Activated gamma-delta T cell (primary cell): ENCODE results near the gene TBXAS1.

Experiments
- DNase-seq: peaks from one replicate; lab custom pipeline; 2025; lab: John Stamatoyannopoulos, UW

The TBXAS1 gene

DNA sequence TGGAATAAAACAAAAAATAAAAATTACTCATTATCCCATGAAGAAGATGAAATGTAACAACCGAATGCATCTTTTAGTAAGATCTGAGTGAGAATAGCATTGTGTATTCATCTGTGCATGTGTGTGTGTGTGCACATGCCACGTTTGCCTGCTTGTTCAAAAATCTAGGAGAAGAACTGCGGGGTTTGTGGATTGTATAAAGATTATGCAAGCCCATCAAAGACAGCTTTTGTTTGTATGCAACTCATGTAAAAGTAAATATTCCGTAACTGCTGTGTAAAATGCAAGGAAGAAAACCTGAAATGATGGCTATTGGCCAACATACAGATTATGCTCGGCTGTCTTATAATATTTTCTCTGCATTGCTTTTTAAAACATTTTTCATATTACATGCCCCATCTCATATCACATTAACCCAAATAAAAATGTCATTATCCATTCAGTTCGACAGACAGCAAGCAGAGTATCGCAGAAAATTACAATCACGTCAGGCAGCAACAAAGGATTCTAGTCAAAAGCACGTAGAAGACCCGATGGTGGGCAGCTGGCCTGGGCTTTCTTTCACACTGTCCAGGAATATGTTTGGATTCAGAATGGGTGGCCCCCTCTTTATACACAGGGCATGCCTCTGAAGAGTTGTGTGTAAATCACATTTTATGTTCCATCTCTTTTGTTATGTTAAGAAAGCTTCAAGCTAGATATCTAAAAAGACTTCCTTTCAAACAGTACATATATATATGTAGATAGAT is 119.7 kb downstream of the TBXAS1 start:
- DNase-seq, result no peak

DNA sequence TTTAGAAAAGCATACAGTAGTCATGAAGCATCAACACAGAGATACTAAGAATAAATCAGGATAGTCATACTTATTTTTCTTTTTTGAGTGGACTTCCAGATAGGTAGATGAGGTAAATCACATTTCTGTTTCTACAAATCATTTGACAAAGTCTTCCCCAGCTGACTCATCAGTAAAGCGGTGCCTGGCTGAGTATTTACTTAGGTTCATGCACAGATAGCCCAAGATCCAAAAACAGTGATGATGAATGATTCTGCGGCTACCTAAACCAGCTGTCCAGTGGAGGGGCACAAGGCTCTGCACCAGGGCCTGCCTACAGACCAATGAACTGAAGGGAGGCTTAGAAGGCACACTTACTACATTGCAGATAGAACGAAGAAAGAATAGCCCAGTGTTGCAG is 120.6 kb downstream of the TBXAS1 start:
- no peak for DNase-seq

DNA sequence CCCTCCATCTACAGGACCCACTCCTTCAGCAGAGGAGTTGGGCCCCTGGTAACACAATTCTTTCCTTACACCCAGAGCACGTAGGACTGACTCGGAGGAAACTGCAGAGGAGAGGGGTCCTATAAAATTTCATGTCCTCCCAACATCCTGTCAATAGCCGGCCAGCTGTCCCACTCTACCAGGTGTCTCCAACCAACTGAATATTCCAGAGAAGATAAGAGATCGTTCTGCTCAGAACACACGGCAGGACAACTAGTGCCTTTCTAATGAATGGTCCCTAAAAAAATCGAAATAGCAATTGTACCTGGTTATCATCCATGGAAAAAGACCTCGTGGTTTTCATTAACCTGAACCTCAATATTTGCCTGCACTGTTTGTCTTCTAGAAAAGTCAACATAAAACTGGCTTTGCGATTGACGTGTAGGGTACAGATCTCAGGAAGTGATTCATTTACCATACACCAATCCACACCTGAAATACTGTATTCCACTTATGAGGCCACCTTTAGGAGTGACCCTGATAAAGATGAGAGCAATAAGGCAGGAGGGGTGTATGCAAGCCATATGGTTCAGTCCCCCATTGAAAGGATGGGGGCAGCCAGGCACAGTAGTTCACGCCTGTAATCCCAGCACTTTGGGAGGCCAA is 121.9 kb downstream of the TBXAS1 start:
- no peak for DNase-seq

DNA sequence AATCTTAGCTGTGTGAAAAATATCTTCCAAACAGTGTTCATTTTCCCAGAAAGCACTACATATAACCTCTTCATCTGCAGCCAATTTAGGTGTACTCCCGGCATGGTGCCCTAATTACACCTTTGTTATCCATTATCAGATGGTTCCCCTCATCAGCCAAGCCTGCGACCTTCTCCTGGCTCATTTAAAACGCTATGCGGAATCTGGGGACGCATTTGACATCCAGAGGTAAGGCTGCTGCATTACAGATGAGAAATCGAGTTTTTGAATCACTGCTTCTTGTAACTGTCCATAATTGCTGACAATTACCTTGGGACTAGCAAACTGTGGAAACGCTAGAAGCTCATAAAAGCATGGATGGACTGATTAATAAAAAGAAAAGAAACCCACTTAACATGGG is 124.2 kb downstream of the TBXAS1 start:
- no peak for DNase-seq

DNA sequence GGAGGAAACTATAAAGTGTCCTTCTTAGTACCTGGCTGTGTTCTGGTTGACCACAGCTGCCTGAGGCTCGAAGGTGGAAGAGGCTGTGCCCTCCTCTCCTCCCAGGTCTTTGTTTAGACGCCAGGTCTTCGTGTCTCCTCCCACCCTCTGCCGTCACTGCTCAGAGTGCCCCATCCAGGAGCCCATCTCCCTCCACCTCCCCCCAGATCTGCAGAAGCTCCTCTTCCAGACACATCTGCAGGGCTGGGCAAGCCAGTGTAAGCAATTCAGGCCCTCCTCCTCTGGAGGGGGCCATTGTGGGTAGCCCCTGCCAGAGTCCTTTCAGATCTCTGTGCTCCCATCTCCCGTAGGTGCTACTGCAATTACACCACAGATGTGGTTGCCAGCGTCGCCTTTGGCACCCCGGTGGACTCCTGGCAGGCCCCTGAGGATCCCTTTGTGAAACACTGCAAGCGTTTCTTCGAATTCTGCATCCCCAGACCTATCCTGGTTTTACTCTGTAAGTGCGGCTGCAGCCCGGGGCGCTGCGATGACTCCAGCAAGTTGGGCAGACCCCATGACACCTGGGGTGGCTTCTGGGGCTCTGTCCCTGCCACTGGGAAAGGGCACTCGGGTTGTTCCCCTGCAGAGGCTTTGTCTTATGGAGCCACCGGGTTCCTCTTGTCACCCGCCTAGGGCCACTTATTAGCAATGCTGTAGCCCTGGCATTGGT is 126.2 kb downstream of the TBXAS1 start:
- no peak for DNase-seq

DNA sequence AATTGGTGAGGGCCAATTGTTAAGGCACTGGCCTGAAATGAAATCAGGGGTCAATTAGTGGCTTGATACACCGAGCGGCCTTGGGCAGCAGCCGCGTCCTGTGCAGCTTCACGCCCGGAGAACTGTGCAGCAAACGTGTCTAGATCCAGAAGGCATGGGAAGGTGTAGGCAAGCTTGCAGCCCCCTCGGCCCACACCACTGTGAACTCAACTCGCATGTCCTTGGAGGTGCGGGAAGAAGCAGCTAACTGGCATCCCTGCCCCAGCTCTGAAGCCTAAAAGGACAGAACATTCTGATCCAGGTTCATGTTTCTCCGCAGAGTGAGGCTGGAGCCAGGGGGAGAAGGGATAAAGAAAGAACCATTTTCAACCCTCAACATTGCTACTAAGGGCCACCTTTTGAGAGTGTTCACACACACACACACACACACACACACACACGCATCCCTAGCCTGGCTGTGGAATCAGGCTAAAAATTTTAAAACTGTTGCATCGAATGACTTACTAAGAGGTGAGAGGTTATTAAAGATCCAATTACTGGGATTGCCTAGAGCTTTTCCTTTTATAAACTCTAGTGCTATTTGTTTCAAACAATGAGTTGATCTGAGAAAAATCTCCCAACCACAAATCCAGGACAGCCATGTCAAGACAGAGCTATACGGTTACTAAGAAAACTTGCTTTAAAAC is 129.7 kb downstream of the TBXAS1 start:
- DNase-seq, result no peak

DNA sequence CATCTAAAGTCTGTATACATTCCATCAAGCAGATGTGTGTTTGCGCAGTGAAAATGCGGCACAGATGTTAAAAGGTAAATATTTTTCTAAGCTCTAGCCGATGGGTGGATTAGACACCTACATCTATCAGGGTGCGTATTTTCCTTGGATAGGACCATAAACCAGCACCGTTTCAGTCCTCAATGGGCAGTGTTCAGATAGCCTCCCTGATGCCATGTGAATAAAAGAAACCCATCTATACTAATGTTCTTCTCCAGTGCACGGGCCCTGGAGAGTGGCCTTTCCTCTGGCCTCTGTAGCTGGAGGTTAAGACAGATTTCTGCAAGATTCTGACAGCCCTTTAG is 130.2 kb downstream of the TBXAS1 start:
- no peak for DNase-seq

DNA sequence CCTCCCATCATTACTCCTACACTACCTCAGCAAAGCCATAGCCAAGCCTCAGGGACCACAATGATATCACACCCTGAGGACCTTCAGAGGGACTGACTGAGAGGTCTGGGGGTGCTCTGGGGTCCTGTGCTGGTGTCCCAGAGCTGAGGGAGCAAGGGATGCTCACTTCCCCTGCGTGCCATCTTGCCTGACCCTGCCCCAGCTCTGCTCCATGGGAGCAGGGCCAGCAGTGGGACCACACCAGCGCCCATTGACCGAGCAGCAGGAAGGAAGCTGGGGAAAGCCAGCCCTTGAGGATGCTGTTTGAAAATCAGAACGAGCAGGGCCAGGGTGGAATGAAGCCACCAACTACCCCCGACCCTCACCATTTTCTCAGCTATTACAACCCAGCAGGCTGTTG is 130.7 kb downstream of the TBXAS1 start:
- DNase-seq, result no peak

DNA sequence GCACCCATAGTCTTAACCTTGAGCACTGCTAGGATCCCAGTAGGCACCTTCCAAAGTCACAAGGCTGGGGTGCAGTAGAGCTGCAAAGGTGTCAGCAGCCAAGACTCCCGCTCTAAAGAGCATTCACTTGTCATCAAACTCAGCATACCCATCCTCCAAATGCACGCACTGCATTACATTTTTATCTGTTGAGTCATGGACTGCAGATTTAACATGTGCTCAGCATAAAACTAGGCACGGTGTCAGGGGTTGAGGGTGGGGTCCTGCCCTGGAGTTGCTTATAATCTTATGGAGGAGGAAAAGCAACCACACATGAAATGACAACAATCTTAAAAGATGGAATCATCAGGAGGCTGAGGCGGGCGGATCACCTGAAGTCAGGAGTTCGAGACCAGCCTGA is 131.1 kb downstream of the TBXAS1 start:
- DNase-seq, result no peak

DNA sequence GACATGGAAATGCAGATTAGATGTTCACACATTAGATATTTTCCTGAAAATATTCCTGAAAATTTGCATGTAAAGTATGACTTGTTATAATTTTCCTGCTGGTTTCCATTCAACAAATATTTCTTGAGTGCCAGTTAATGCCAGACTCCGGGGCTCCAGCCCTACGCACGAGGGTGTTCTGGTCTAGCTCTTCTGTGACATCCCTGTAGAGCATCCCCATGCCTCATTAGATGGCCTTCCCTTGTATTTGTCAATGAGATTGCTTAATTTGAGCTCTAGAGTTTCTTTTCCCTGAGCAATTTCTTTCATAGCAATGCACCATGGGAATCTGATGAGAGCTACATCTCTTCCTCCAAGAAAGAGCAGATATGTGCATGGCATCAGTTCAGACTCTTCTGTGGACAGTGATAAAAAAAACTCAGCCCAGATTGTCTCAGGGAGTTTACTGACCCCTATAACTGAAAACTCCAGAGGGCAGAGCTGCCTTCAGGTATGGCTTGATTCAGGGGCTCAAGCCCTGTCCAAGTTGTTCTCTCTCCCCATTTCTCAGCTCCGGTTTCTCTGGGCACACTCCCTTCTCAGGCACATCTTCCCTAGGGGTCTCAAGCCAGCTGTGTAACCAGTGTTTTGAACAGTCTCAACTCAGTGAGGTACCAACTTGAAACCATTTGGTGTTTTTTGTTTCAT is 137.0 kb downstream of the TBXAS1 start:
- no peak for DNase-seq

DNA sequence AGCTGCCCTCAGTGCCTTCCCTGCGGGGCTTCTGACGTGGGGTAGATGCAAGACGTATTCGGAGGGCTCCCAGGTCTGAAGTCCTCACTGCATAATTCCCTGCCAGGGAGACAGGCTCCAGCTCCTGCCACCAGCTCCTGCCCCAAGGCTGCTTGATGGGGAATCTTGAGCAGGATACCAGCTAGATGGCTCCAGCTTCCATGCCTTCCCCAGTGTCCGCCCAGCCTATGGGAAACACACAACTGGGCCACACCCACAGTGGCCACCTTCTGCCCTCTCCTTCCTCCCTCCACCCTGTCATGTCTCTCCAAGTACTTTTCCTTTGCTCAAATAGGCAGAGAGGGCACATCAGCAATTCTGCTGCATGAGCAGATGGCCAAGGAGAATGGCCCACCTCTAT is 137.9 kb downstream of the TBXAS1 start:
- DNase-seq, result no peak

DNA sequence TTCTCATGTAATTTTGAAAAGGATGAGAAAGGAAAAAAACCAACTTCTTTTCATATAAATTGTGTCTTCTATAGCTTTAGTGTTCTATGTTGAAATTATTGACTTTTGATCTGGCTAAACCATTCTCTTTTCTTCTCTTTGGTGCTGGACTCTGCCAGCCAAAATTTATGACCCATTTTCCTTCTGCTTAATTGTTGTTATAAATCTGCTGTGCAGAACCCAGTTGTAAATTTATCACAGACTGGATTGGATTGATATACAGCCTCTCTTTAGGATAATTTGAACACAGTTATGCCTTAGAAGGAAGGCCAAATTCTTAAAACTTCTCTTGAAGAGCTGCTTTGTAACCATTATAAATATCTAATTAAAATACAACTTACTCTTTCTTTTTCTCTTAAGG is 139.9 kb downstream of the TBXAS1 start:
- DNase-seq, result no peak

DNA sequence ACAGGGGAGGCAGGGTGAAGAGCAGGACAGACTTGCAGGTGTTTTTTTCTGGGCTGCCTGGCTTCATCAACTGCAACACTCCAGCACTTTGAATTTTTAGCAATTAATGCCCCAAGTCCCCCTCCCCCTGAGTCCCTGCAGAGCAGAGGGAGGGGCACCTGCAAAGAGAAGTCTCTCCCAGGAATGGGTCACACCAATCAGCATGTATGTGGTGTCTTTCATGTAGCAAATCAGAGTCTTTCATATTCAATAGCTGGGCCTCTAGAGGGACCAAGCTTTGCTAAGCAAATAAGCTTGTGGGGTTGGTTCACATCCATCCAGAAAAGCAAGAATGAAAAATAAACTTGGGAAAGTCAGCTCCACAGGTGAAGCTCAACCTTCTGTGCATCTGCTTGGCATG is 143.0 kb downstream of the TBXAS1 start:
- no peak for DNase-seq

DNA sequence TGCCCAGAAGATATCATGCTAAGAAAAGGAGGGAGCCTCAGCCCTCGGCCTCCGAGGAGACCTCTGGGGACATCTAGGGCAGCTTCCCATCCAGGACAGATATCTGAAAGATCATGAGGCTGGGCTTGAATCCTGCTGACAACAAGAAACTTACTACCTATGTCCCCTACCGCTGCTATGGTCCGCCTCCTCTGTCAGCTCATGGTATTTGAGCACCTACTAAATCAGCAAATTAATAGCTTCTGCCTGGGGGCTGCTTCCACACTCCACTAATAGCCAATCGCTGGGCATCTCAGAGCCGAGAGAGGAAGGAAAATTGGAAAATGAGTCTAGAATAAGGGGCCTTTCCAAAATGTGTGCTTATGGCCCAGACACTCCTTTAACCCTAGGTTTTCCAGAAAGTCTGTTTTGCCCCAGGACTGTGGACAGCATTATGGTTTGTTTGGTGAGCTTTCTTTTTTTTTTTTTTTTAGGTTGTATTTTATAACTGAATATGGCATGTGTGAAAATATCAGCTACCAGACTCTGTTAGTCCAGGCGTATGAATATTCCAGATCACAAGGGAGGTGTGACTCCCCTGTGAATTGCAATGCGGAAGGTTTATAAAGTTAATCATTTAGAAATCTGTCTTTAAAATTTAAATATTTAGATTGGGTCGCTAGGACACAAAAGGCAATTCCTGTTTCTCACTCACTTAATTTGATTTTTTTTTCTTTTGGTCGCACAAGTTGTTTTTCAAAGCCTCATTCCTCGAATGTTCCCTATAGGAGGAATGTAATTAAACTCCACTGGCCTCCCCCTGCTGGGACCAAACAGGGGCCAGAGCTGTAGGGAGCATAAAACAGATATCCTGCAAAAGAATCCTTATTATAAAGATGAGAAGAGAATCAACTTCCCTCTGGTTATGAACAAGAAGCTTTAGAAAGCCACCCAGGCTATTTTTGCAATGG is 144.3 kb downstream of the TBXAS1 start:
- DNase-seq, result no peak

DNA sequence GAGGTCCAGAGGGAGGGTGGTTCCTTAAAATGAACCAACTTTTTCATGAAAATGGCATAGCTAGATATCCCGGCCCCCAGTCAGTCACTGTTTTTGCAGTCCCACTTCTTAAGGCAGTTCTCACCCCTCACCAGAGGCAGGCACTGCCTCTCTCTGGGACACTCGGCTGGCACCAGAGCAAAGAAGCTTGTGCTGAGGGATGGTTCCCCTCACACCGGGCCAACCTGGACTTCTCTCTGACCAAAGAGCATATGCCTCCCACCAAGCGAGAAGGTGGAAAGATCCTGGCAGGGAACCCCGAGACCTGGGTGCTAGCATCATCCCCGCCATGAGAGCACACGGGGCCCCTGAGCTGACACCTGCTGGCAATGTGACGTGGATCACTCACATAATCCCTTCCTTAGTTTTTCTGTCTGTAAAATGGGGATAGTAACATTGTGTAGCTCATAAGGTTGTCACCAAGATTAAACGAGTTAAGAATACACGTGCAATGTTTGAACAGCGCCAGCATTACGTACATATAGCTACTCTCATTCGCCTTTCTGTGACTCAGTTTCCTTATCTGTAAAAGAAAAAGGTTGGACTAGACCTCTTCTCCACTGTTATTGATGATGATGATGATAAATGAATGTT is 145.2 kb downstream of the TBXAS1 start:
- no peak for DNase-seq

DNA sequence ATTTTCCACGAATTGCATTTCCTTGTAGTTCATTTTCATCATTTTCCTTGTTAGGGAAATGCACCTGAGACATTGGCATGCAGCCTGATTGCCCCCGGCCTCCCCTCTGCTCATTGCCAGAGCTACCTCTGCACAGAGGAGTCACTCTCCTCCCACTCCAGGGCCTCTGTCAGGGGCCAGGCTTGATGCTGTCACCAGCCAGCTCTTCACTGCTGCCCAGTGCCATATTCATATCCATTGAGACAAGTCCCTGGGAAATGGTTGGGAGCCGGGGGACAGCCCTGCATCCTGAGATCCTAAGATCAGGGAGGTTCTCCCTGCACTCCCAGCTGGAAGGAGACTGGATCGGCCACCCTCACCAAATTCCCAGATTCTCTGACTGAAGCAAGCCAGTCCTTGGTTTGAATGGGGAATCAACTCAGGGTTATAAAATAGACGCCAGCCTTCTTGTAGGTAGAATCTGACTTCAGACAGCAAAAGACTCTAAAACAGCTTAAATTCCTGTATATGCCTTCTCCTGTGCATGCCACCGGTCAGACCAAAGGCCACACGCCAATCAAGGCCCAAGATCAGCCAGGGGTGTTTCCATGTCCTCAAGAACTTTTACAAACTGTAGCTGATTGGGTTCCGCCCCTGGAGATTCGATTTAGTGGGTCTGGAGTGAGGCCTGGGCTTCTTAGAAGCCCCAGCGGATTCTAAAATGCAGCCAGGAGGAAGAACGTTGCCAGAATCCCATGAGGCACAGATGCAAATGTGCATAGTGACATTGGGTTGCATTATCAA is 147.2 kb downstream of the TBXAS1 start:
- DNase-seq, result no peak

DNA sequence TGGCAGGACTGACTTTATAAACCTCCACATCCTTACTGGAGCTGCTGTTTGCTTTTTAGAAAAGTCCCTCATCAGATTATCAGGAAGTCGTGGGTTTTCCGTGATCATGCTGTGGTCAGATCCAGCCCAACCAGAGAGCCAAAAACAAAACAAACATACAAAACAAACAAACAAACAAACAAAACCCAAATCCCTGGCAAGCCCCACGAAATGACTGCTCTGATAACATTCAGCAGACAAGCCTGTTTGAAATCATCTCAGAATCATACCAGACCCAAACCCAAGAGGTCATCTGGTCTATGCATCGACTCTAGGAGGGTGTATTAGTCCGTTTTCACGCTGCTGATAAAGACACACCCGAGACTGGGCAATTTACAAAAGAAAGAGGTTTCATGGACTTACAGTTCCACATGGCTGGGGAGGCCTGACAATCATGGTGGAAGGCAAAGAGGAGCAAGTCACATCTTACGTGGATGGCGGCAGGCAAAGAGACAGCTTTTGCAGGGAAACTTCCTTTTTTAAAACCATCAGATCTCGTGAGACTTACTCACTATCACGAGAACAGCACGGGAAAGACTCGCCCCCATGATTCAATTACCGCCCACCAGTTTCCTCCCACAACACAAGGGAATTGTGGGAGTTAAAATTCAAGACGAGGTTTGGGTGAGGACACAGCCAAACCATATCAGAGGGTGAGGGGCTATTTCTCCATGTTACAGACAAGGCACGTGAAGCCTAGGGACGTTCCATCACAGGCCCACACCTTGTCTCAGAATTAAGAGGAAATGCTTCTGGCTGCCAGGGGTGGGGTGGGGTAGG is 148.0 kb downstream of the TBXAS1 start:
- DNase-seq, result no peak

DNA sequence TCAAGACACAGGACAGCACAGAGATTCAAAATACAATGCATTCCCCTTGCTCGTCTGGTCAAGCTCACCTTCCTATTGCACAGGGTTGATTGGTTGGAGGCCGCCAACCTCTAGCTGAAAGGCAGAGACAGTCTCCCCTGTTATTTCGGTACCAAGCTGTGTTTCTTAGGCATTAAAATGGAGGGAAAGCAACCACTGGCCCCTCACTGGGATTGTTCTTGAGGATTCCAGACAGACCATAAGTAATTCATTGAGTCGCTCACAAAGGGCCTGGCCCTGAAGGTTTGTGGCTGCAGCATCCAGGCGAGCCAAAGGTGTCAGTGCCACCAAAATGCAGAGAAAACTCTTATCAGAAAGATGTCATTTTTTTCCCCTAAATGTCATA is 152.4 kb downstream of the TBXAS1 start:
- no peak for DNase-seq
